Nephron (organoid): ENCODE results near the gene MT2A.

Source experiments
- H3K27ac Mint-ChIP-seq, 3 experiments: 2 replicates each; pipeline ENCODE4 v1.8.0; 2020; ENCODE audit warnings: mixed read lengths in 3 of 3, mild to moderate bottlenecking in 2 of 3, moderate library complexity in 1 of 3
- H3K27me3 Mint-ChIP-seq: 2 replicates; pipeline ENCODE4 v1.8.0; 2021; ENCODE audit warnings: low read depth, mild to moderate bottlenecking, moderate library complexity, mixed read lengths
- H3K36me3 Mint-ChIP-seq: 2 replicates; pipeline ENCODE4 v1.8.0; 2020; ENCODE audit warnings: low read depth, mixed read lengths
- H3K4me1 Mint-ChIP-seq: 2 replicates; pipeline ENCODE4 v1.8.0; 2020; ENCODE audit warnings: mixed read lengths
- H3K4me3 Mint-ChIP-seq, 3 experiments: 2 replicates each; pipeline ENCODE4 v1.8.0; 2020; ENCODE audit warnings: mild to moderate bottlenecking in 3 of 3, mixed read lengths in 3 of 3, moderate library complexity in 2 of 3
- H3K9me3 Mint-ChIP-seq: 2 replicates; pipeline ENCODE4 v1.8.0; 2020; ENCODE audit warnings: mixed read lengths
- TF ChIP-seq, protein P1 (sequence below), 3 experiments: fragments of 200-600 bp; sonication (generic); IDR thresholded peaks; one replicate each; pipeline ENCODE4 v1.5.0; 2021; ENCODE audit warnings: antibody characterized with exemption in 3 of 3; ENCODE audit not compliant: unreplicated experiment in 3 of 3

MT2A gene

DNA sequence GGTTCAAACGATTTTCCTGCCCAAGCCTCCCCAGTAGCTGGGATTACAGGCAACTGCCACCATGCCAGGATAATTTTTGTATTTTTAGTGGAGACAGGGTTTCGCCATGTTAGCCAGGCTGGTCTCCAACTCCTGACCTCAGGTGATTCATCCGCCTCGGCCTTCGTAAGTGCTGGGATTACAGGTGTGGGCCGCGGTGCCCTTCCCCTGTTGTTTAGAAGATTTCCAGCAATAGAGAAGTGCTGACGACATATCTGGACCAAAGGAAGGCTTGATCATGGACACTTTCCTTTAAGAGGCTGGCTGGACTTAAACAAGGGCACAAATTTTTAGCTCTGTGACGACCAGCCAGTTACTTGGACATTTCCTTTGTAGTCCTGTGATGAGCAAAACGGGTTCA, 22.8 kb downstream of the MT2A start:
- Mint-ChIP-seq H3K27ac (no peak overlapping the region), H3K36me3 (no peaks in the 10 kb centered on the region), H3K4me3 (peak overlapping the region; percentile 77 to 83 (median 79)), H3K9me3 (no peaks in the 10 kb centered on the region), H3K27me3 (peaks cover 96% of the 10 kb centered on the region), H3K4me1 (no peaks in the 10 kb centered on the region)
- TF ChIP-seq, protein P1, sequence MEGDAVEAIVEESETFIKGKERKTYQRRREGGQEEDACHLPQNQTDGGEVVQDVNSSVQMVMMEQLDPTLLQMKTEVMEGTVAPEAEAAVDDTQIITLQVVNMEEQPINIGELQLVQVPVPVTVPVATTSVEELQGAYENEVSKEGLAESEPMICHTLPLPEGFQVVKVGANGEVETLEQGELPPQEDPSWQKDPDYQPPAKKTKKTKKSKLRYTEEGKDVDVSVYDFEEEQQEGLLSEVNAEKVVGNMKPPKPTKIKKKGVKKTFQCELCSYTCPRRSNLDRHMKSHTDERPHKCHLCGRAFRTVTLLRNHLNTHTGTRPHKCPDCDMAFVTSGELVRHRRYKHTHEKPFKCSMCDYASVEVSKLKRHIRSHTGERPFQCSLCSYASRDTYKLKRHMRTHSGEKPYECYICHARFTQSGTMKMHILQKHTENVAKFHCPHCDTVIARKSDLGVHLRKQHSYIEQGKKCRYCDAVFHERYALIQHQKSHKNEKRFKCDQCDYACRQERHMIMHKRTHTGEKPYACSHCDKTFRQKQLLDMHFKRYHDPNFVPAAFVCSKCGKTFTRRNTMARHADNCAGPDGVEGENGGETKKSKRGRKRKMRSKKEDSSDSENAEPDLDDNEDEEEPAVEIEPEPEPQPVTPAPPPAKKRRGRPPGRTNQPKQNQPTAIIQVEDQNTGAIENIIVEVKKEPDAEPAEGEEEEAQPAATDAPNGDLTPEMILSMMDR (IDR thresholded peaks at IDR 0.05; ENCODE audit: unreplicated experiment in 3 of 3), result no peak

DNA sequence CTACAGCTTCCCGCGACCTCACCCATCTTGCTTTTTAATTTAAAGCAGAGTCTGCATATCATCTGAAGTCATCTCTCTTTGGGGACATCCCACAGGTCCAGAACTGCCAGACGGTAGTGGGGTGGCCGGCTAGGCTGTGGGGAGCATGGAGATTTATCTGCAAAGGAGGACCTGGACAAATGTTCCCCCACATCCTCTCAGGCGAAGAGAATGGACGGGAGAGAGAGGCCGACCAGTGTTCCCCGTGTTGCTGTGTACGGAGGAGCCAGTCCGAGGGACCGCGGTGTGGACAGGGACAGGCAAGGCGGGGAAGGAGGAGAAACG, 23.4 kb downstream of the MT2A start:
- Mint-ChIP-seq H3K27ac (peak overlapping the region in 1 of 3 experiments; percentile 21), H3K9me3 (no peaks in the 10 kb centered on the region), H3K4me3 (peak overlapping the region; percentile 77 to 83 (median 79)), H3K36me3 (no peaks in the 10 kb centered on the region), H3K27me3 (peaks cover 96% of the 10 kb centered on the region), H3K4me1 (no peaks in the 10 kb centered on the region)
- TF ChIP-seq, protein P1 (IDR thresholded peaks at IDR 0.05; ENCODE audit: unreplicated experiment in 3 of 3), result no peak

DNA sequence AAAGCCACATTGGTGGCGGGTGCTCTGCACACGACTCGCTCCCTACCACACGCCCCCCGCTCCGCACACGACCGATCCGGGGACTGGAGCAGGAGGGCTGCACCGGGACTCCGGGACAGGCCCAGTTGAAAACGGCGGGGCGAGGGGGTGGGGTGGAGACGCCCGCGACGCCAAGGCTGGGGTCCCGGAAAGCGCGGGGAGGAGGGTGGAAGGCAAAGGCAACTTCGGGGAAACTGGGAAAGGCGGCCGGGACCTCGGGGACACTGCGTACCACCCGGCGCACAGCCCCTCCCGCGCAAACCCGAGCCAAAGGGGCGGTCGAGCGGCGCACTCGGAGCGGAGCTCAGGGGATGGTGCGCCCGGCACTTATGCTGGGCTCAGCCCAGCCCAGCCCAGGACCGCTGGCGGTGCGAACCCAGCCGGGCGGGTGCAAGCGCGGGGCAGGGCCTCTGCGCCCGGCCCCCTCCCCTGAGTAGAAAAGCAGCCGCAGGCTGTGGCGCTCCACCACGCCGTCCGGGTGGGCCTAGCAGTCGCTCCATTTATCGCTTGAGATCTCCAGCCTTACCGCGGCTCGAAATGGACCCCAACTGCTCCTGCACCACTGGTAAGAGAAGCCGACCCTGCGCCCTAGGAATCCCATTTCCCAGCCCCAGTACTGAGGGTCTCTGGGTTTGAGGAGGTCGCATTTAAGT, 23.9 kb downstream of the MT2A start, which contains the start of gene MT1M:
MT1M (plus strand) TSS at position 504 of the 692 bp plus-strand sequence; CDS start at position 577, 73 bp downstream.
- TF ChIP-seq, protein P1 (IDR thresholded peaks at IDR 0.05; ENCODE audit: unreplicated experiment in 3 of 3), result no peak
- Mint-ChIP-seq H3K9me3 (no peaks in the 10 kb centered on the region), H3K4me1 (no peaks in the 10 kb centered on the region), H3K27me3 (peaks cover 96% of the 10 kb centered on the region), H3K27ac (peak within 1 kb of the TSS in 1 of 3 experiments; percentile 21), H3K4me3 (peak within 1 kb of the TSS; percentile 77 to 83 (median 79)), H3K36me3 (no peaks in the 10 kb centered on the region)

DNA sequence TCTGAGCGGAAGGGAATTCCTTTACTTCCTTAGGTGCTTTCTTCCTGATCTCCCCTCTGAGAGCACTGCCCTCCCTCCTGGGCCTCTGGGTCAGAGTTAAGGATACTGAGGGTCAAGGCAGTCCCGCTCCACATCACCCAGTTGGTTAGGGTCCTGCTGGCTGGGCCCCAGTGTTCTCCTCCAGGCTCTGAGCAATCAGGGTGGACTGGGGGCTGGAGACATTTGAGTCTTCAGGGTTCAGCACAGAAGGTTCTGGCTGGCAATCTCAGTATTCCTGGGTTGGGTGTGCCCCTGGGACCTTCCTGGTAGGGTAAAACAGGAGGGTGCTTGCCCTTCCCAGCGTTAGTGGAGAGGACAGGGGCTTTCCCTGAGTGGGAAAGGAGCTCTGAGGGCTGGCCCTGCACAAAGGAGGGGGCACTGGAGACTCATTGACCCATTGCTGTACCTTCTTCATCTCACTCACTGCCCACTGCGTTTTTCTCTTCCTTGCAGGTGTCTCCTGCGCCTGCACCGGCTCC, 24.5 kb downstream of the MT2A start:
- Mint-ChIP-seq H3K36me3 (no peaks in the 10 kb centered on the region), H3K27me3 (peaks cover 99% of the 10 kb centered on the region), H3K27ac (no peak overlapping the region), H3K9me3 (no peaks in the 10 kb centered on the region), H3K4me3 (peak overlapping the region; percentile 76 to 80 (median 77)), H3K4me1 (peaks cover 2% of the 10 kb centered on the region)
- TF ChIP-seq, protein P1 (IDR thresholded peaks at IDR 0.05; ENCODE audit: unreplicated experiment in 3 of 3), result no peak

DNA sequence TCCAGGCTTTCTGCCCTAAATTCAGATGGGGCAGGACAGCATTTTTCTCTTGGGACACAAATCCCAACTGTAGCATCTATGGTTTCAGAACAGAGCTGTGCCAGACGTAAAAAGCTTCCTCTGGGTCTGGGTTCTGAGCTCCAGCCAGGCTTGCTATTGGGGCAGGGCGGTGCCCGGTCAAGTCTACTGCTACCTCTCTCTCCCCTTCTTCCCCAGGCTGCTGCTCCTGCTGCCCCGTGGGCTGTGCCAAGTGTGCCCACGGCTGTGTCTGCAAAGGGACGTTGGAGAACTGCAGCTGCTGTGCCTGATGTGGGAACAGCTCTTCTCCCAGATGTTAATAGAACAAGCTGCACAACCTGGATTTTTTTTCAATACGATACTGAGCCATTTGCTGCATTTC, 25.2 kb downstream of the MT2A start:
- H3K9me3 Mint-ChIP-seq, result no peaks in the 10 kb centered on the region
- H3K27me3 Mint-ChIP-seq, result peaks cover 100% of the 10 kb centered on the region
- TF ChIP-seq, protein P1 (IDR thresholded peaks at IDR 0.05; ENCODE audit: unreplicated experiment in 3 of 3), result no peak
- peak overlapping the region; percentile 34 to 80 (median 69) for H3K4me3 Mint-ChIP-seq
- H3K4me1 Mint-ChIP-seq, result peaks cover 4% of the 10 kb centered on the region
- H3K27ac Mint-ChIP-seq, result no peak overlapping the region
- H3K36me3 Mint-ChIP-seq, result no peaks in the 10 kb centered on the region
